Smooth muscle cell (in vitro differentiated cells): Measurements from ENCODE around the gene SIK3. TPM values are rescaled to one million over a fixed set of nuclear protein-coding genes. Genes with fewer than 3 reads are reported as not detected.

Experiments
- DNase-seq: peaks from one replicate; lab custom pipeline; 2025; ENCODE audit not compliant: unreplicated experiment; lab: John Stamatoyannopoulos, UW
- H2AFZ ChIP-seq: fragments of 200-600 bp; sonication (generic); 2 replicates; pipeline ENCODE4 v1.6.0; 2016; ENCODE audit warnings: antibody characterized with exemption, low read depth, mild to moderate bottlenecking
- H3F3A ChIP-seq: fragments of 200-600 bp; sonication (generic); 2 replicates; pipeline ENCODE4 v1.6.0; 2017; ENCODE audit warnings: antibody characterized with exemption, low read depth
- H3K27ac ChIP-seq: fragments of 200-600 bp; sonication (generic); 2 replicates; pipeline ENCODE4 v1.5.1; 2016; ENCODE audit warnings: low read depth, mild to moderate bottlenecking
- H3K27me3 ChIP-seq: fragments of 200-600 bp; sonication (generic); 2 replicates; pipeline ENCODE4 v1.6.1; 2016; ENCODE audit warnings: low read depth, mild to moderate bottlenecking
- H3K36me3 ChIP-seq: fragments of 200-600 bp; sonication (generic); 2 replicates; pipeline ENCODE4 v1.5.1; 2016; ENCODE audit warnings: low read depth
- H3K4me1 ChIP-seq: fragments of 200-600 bp; sonication (generic); 2 replicates; pipeline ENCODE4 v1.5.1; 2016; ENCODE audit warnings: low read depth
- H3K4me2 ChIP-seq: fragments of 200-600 bp; sonication (generic); 2 replicates; pipeline ENCODE4 v1.6.0; 2016; ENCODE audit warnings: mild to moderate bottlenecking
- H3K4me3 ChIP-seq: fragments of 200-600 bp; sonication (generic); 2 replicates; pipeline ENCODE4 v1.5.1; 2016; ENCODE audit warnings: mild to moderate bottlenecking
- H3K79me2 ChIP-seq: fragments of 200-600 bp; sonication (generic); 2 replicates; pipeline ENCODE4 v1.6.0; 2016; ENCODE audit warnings: low read depth, mild to moderate bottlenecking
- H3K9ac ChIP-seq: fragments of 200-600 bp; sonication (generic); 2 replicates; pipeline ENCODE4 v1.6.0; 2016; ENCODE audit warnings: low read depth
- H3K9me3 ChIP-seq: fragments of 200-600 bp; sonication (generic); replicated peaks from 2 replicates; pipeline ENCODE4 v1.5.1; 2016; ENCODE audit warnings: low read depth
- H4K20me1 ChIP-seq: fragments of 200-600 bp; sonication (generic); 2 replicates; pipeline ENCODE4 v1.6.0; 2016; ENCODE audit warnings: low read depth
- CTCF ChIP-seq: fragments of 200-600 bp; sonication (generic); IDR thresholded peaks from 2 replicates; pipeline ENCODE4 v1.5.1; 2017; ENCODE audit warnings: borderline replicate concordance, mild to moderate bottlenecking, antibody characterized with exemption; ENCODE audit not compliant: insufficient read depth, poor library complexity, severe bottlenecking
- WGBS: methylation state at CpG from one replicate; pipeline ENCODE4 v1.1.7; 2016; ENCODE audit warnings: low lambda C conversion rate; 5-methylcytosine and 5-hydroxymethylcytosine counted together
- polyA plus RNA-seq: library from polyadenylated mRNA; unstranded; fragments of >200 nt; fragmentation: Nextera tagmentation; extraction: Ambion mirVana; gene quantifications from 2 replicates; pipeline ENCODE4 v1.2.1, GENCODE V29; 2016
- total RNA-seq: library from RNA; depleted of rRNA; stranded (reverse); fragments of >200 nt; gene quantifications from 2 replicates; pipeline ENCODE4 v1.2.3, GENCODE V29; 2014

SIK3 gene
- total and polyA plus RNA-seq, 2 experiments from 2014 or later, result 11.0 to 11.9 TPM

- H3K9ac ChIP-seq, result no peak overlapping the region
Measured at GRCh38 chr11:117095284-117096161, 2.7 kb downstream of the SIK3 start.

GRCh38 chr11:117094776-117095175 is 3.5 kb downstream of the SIK3 start:
- H4K20me1 ChIP-seq, result peaks cover 76% of the 10 kb centered on the region
- peaks cover 78% of the 10 kb centered on the region for H3K79me2 ChIP-seq
- no peak overlapping the region for H2AFZ ChIP-seq
- H3K36me3 ChIP-seq, result no peaks in the 10 kb centered on the region
- H3K4me1 ChIP-seq, result peaks cover 33% of the 10 kb centered on the region
- no peaks in the 10 kb centered on the region for H3K27me3 ChIP-seq
- no peak overlapping the region for H3K4me2 ChIP-seq
- no peak overlapping the region for H3K9ac ChIP-seq
- H3K4me3 ChIP-seq, result no peak overlapping the region
- 70% methylated on average over 4 of the region's 4 CpGs for WGBS
- H3K9me3 ChIP-seq, result no peaks in the 10 kb centered on the region
- no peak for DNase-seq
- no peak for TF ChIP-seq CTCF
- H3F3A ChIP-seq, result no peaks in the 10 kb centered on the region
- H3K27ac ChIP-seq, result no peak overlapping the region

More at GRCh38 chr11:117095284-117096161, 2.7 kb downstream of the SIK3 start:
- Histone ChIP-seq H3K4me2 (peak overlapping the region; percentile 82), H3K36me3 (no peaks in the 10 kb centered on the region), H3K4me1 (peaks cover 33% of the 10 kb centered on the region), H3K27me3 (no peaks in the 10 kb centered on the region), H3K27ac (peak overlapping the region; percentile 63), H2AFZ (no peak overlapping the region), H3F3A (no peaks in the 10 kb centered on the region), H4K20me1 (peaks cover 68% of the 10 kb centered on the region), H3K4me3 (peak overlapping the region; percentile 86), H3K79me2 (peaks cover 71% of the 10 kb centered on the region), H3K9me3 (no peaks in the 10 kb centered on the region)
- no peak for TF ChIP-seq CTCF
- WGBS, result 55% methylated on average over 9 of the region's 9 CpGs
- DNase-seq, result no peak

- Histone ChIP-seq H3K27ac (no peak overlapping the region), H3K9me3 (no peaks in the 10 kb centered on the region), H3K9ac (no peak overlapping the region), H2AFZ (no peak overlapping the region), H3K79me2 (peaks cover 94% of the 10 kb centered on the region), H3K4me2 (no peak overlapping the region), H3K27me3 (no peaks in the 10 kb centered on the region), H3K4me3 (no peak overlapping the region), H3K4me1 (peaks cover 25% of the 10 kb centered on the region), H3K36me3 (no peaks in the 10 kb centered on the region), H4K20me1 (peaks cover 93% of the 10 kb centered on the region), H3F3A (no peaks in the 10 kb centered on the region)
- WGBS, result 93% methylated on average over 5 of the region's 5 CpGs
- DNase-seq, result no peak
- no peak for TF ChIP-seq CTCF
Measured at GRCh38 chr11:117092951-117093590, 5.2 kb downstream of the SIK3 start.
